ENCODE results near the gene SMIM27. TPM values are rescaled to one million over a fixed set of nuclear protein-coding genes. Genes with fewer than 3 reads are reported as not detected.
"Not testable (repeated sequence)": the region's sequence is repeated elsewhere in the genome, so short reads cannot be mapped to it uniquely, and the experiment has no call there.

SMIM27 gene
- total and polyA plus RNA-seq, 2 experiments from 2014 or later = 3.4 to 24.4 TPM

DNA sequence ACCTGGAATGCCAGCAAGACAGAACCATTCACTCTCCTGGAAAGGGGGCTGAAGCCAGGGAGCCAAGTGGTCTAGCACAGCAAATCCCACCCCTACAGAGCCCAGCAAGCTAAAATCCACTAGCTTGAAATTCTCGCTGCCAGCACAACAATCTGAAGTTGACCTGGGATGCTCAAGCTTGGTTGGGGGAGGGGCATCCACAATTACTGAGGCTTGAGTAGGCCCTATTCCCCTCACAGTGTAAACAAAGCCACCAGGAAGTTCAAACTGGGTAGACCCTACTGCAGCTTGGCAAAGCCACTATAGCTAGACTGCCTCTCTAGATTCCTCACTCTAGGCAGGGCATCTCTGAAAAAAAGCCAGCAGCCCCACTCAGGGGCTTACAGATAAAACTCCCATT is 43.4 kb upstream of the SMIM27 start:
- 94% methylated on average over 1 of the region's 1 CpG for WGBS (ENCODE audit: low lambda C conversion rate, missing lambda C conversion rate)
- H3K36me3 ChIP-seq (replicated peaks; ENCODE audit: insufficient read depth, low read depth) = no peaks in the 10 kb centered on the region
- no peaks in the 10 kb centered on the region for H4K20me1 ChIP-seq (ENCODE audit: insufficient read depth, poor library complexity, severe bottlenecking)
- TF ChIP-seq EZH2 (IDR thresholded peaks at IDR 0.05; ENCODE audit: borderline replicate concordance) (no peak), EZH2phosphoT487 (IDR thresholded peaks at IDR 0.05; ENCODE audit: low read depth, severe bottlenecking, unreplicated experiment) (no peak)
- TF ChIP-seq, protein P1, sequence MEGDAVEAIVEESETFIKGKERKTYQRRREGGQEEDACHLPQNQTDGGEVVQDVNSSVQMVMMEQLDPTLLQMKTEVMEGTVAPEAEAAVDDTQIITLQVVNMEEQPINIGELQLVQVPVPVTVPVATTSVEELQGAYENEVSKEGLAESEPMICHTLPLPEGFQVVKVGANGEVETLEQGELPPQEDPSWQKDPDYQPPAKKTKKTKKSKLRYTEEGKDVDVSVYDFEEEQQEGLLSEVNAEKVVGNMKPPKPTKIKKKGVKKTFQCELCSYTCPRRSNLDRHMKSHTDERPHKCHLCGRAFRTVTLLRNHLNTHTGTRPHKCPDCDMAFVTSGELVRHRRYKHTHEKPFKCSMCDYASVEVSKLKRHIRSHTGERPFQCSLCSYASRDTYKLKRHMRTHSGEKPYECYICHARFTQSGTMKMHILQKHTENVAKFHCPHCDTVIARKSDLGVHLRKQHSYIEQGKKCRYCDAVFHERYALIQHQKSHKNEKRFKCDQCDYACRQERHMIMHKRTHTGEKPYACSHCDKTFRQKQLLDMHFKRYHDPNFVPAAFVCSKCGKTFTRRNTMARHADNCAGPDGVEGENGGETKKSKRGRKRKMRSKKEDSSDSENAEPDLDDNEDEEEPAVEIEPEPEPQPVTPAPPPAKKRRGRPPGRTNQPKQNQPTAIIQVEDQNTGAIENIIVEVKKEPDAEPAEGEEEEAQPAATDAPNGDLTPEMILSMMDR (IDR thresholded peaks at IDR 0.05; ENCODE audit: poor library complexity) = no peak
- H3K4me3 ChIP-seq = no peak overlapping the region
- no peak overlapping the region for H3K4me2 ChIP-seq
- H3K79me2 ChIP-seq = no peaks in the 10 kb centered on the region
- no peak overlapping the region for H3K27ac ChIP-seq
- no peak for DNase-seq (ENCODE audit: low spot score)
- H3K27me3 ChIP-seq = no peaks in the 10 kb centered on the region
- H2AFZ ChIP-seq = no peak overlapping the region
- no peaks in the 10 kb centered on the region for H3K4me1 ChIP-seq (ENCODE audit: insufficient read depth)
- H3K9me3 ChIP-seq (ENCODE audit: low read depth) = no peaks in the 10 kb centered on the region
- H3K9me2 ChIP-seq (replicated peaks; ENCODE audit: insufficient read depth) = no peaks in the 10 kb centered on the region

DNA sequence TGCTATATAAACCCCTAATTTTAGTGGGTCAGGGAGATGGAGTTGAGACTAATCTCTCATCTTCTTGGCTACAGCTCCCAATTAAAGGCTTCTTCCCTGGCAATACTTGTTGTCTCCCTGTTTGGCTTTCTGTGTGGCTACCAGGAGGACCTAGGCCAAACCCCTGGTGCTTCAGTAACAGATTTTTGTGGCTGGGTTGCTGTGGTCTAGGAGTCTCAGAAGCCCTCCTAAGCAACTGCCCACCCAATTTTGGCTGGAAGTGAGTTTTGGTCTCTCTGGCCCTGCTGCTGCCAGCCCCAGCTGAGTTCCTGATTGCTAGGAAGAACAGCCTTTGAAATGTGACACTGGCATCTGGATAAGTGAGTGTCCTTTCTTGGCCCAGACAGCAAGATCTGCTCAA is 35.9 kb upstream of the SMIM27 start:
- no peaks in the 10 kb centered on the region for H3K4me1 ChIP-seq (ENCODE audit: insufficient read depth)
- H3K9me2 ChIP-seq (replicated peaks; ENCODE audit: insufficient read depth) = no peaks in the 10 kb centered on the region
- no peak overlapping the region for H3K4me2 ChIP-seq
- no peak overlapping the region for H3K4me3 ChIP-seq
- no peaks in the 10 kb centered on the region for H3K9me3 ChIP-seq (ENCODE audit: low read depth)
- H4K20me1 ChIP-seq (ENCODE audit: insufficient read depth, poor library complexity, severe bottlenecking) = no peaks in the 10 kb centered on the region
- no peaks in the 10 kb centered on the region for H3K36me3 ChIP-seq (replicated peaks; ENCODE audit: insufficient read depth, low read depth)
- TF ChIP-seq EZH2 (IDR thresholded peaks at IDR 0.05; ENCODE audit: borderline replicate concordance) (no peak), EZH2phosphoT487 (IDR thresholded peaks at IDR 0.05; ENCODE audit: low read depth, severe bottlenecking, unreplicated experiment) (no peak)
- TF ChIP-seq, protein P1 (IDR thresholded peaks at IDR 0.05; ENCODE audit: poor library complexity) = no peak
- H3K79me2 ChIP-seq = peaks cover 2% of the 10 kb centered on the region
- H3K27me3 ChIP-seq = no peaks in the 10 kb centered on the region
- no peak overlapping the region for H2AFZ ChIP-seq
- H3K27ac ChIP-seq = no peak overlapping the region
- DNase-seq (ENCODE audit: low spot score) = no peak

DNA sequence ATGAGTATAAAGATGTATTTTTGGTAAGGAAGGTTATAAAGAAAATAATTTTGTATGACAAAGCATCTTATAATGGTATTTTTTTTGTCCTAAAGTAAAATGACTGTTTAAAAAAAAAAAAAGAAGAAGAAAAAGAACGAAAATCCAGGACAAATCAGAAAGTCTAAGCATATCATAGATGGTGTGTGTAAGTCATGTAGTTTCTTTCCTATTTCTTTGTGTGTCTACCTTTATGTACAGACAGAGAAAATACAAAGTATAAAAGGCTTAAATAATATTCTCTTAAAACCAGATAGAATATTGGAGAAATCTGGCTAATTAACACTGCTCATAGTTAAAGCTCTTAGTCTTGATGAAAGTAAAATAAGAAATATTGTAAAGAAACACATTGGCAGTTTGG is 33.9 kb upstream of the SMIM27 start:
- Histone ChIP-seq H3K4me2 (no peak overlapping the region), H3K4me3 (no peak overlapping the region), H3K9me2 (replicated peaks; ENCODE audit: insufficient read depth) (no peaks in the 10 kb centered on the region), H3K9me3 (ENCODE audit: low read depth) (no peaks in the 10 kb centered on the region), H3K79me2 (peaks cover 5% of the 10 kb centered on the region), H3K27me3 (no peaks in the 10 kb centered on the region), H4K20me1 (ENCODE audit: insufficient read depth, poor library complexity, severe bottlenecking) (no peaks in the 10 kb centered on the region), H2AFZ (no peak overlapping the region), H3K27ac (no peak overlapping the region), H3K4me1 (ENCODE audit: insufficient read depth) (no peaks in the 10 kb centered on the region), H3K36me3 (replicated peaks; ENCODE audit: insufficient read depth, low read depth) (no peaks in the 10 kb centered on the region)
- TF ChIP-seq EZH2phosphoT487 (IDR thresholded peaks at IDR 0.05; ENCODE audit: low read depth, severe bottlenecking, unreplicated experiment) (no peak), EZH2 (IDR thresholded peaks at IDR 0.05; ENCODE audit: borderline replicate concordance) (no peak)
- TF ChIP-seq, protein P1 (IDR thresholded peaks at IDR 0.05; ENCODE audit: poor library complexity) = no peak
- 91% methylated on average over 1 of the region's 1 CpG for WGBS (ENCODE audit: low lambda C conversion rate, missing lambda C conversion rate)
- no peak for DNase-seq (ENCODE audit: low spot score)

DNA sequence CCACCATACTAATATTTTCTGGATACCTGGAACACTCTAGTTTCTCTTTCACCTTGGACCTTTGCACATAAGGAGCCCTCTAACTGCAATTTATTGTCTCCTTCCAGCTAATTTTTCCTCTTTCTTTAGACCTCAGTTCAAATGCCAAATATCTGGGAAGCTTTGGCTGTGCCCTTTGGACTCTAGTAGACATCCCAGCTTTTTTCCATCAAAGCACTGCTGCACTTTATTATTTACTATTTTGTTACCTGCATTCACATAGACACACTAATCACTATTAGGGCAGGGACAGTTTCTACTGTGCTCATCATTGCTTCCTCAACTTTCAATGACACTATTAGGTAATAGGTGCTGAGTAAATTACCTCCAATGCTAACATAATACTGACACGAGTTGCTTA is 28.2 kb upstream of the SMIM27 start:
- Histone ChIP-seq H2AFZ (no peak overlapping the region), H3K4me3 (no peak overlapping the region), H3K36me3 (replicated peaks; ENCODE audit: insufficient read depth, low read depth) (no peaks in the 10 kb centered on the region), H3K79me2 (peaks cover 14% of the 10 kb centered on the region), H4K20me1 (ENCODE audit: insufficient read depth, poor library complexity, severe bottlenecking) (no peaks in the 10 kb centered on the region), H3K9me2 (replicated peaks; ENCODE audit: insufficient read depth) (no peaks in the 10 kb centered on the region), H3K27ac (no peak overlapping the region), H3K4me2 (no peak overlapping the region), H3K4me1 (ENCODE audit: insufficient read depth) (peaks cover 11% of the 10 kb centered on the region), H3K9me3 (ENCODE audit: low read depth) (no peaks in the 10 kb centered on the region), H3K27me3 (no peaks in the 10 kb centered on the region)
- no peak for DNase-seq (ENCODE audit: low spot score)
- TF ChIP-seq, protein P1 (IDR thresholded peaks at IDR 0.05; ENCODE audit: poor library complexity) = no peak
- no peak for TF ChIP-seq EZH2phosphoT487 (IDR thresholded peaks at IDR 0.05; ENCODE audit: low read depth, severe bottlenecking, unreplicated experiment)
- TF ChIP-seq EZH2 (IDR thresholded peaks at IDR 0.05; ENCODE audit: borderline replicate concordance) = no peak
- 94% methylated on average over 1 of the region's 1 CpG for WGBS (ENCODE audit: low lambda C conversion rate, missing lambda C conversion rate)

DNA sequence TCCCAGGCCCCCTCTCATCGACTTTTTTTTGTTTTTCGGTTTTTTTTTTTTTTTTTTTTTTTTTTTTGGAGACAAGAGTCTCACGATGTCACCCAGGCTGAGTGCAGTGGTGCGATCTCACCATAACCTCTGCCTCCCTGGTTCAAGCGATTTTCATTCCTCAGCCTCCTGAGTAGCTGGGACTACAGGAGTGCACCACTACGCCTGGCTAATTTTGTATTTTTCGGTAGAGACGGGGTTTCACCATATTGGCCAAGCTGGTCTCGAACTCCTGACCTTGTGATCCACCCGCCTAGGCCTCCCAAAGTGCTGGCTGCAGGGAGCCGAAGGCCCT is 27.6 kb upstream of the SMIM27 start:
- H3K36me3 ChIP-seq (replicated peaks; ENCODE audit: insufficient read depth, low read depth); H3K9me2 ChIP-seq (replicated peaks; ENCODE audit: insufficient read depth); H3K27ac ChIP-seq; H3K27me3 ChIP-seq; DNase-seq (ENCODE audit: low spot score); H2AFZ ChIP-seq; H3K9me3 ChIP-seq (ENCODE audit: low read depth); H3K4me3 ChIP-seq; H4K20me1 ChIP-seq (ENCODE audit: insufficient read depth, poor library complexity, severe bottlenecking): not testable (repeated sequence)
- peaks cover 11% of the 10 kb centered on the region for H3K4me1 ChIP-seq (ENCODE audit: insufficient read depth)
- 93% methylated on average over 11 of the region's 11 CpGs for WGBS (ENCODE audit: low lambda C conversion rate, missing lambda C conversion rate)
- peak overlapping the region; percentile 90 for H3K4me2 ChIP-seq
- H3K79me2 ChIP-seq = peaks cover 14% of the 10 kb centered on the region
